IMR-90 (cell line): ENCODE measurements around the gene TMEM82. TPM values are rescaled to one million over a fixed set of nuclear protein-coding genes. Genes with fewer than 3 reads are reported as not detected.

Experiments
- ATAC-seq: fragments of 200-7000 bp; cut with Tn5 transposase; 2 replicates; pipeline ENCODE4 v1.9.1; 2020; ENCODE audit warnings: low read depth, mild to moderate bottlenecking, moderate library complexity
- BruUV-seq: library from RNA; stranded (reverse); fragments of 400-500 nt; replicated peaks from 2 replicates; lab custom pipeline; 2021; lab: Mats Ljungman, UMichigan
- CTCF ChIA-PET: fragments of 300-600 bp; formaldehyde crosslinking; extraction: SDS; loops from one replicate; lab custom pipeline; 2021; ENCODE audit warnings: antibody characterized with exemption; lab: Yijun Ruan, JAX
- POLR2A ChIA-PET: fragments of 300-600 bp; sonication (Branson Sonifier 250); formaldehyde crosslinking; loops from one replicate; lab custom pipeline; 2022; ENCODE audit warnings: antibody characterized with exemption; ENCODE audit not compliant: unreplicated experiment; lab: Charles Lee
- DNase-seq: peaks from one replicate; pipeline ENCODE4 v3.0.0; 2013
- H2AFZ ChIP-seq: replicated peaks from 2 replicates; pipeline ENCODE3; 2013; ENCODE audit warnings: low read length, mild to moderate bottlenecking; ENCODE audit not compliant: poor library complexity
- H2AK5ac ChIP-seq: 2 replicates; pipeline ENCODE4 v1.6.1; 2013; ENCODE audit warnings: low read depth, low read length, inconsistent platforms
- H2AK9ac ChIP-seq: replicated peaks from 2 replicates; pipeline ENCODE3; 2013; ENCODE audit warnings: mild to moderate bottlenecking, low read depth, low read length, moderate library complexity; ENCODE audit not compliant: poor library complexity
- H2BK120ac ChIP-seq: 2 replicates; pipeline ENCODE4 v1.6.1; 2013; ENCODE audit warnings: low read depth, low read length, inconsistent platforms
- H2BK15ac ChIP-seq: 3 replicates; pipeline ENCODE4 v1.6.1; 2013; ENCODE audit warnings: low read depth, low read length, inconsistent platforms
- H2BK20ac ChIP-seq: 2 replicates; pipeline ENCODE4 v1.6.1; 2013; ENCODE audit warnings: low read depth, mild to moderate bottlenecking, inconsistent platforms, low read length, moderate library complexity
- H2BK5ac ChIP-seq: 2 replicates; pipeline ENCODE4 v1.6.1; 2013; ENCODE audit warnings: mild to moderate bottlenecking, low read depth, low read length, inconsistent platforms; ENCODE audit not compliant: poor library complexity, severe bottlenecking
- H3K14ac ChIP-seq: replicated peaks from 2 replicates; pipeline ENCODE4 v1.6.1; 2013; ENCODE audit warnings: low read depth, low read length, inconsistent platforms
- H3K18ac ChIP-seq: 2 replicates; pipeline ENCODE4 v1.6.1; 2013; ENCODE audit warnings: low read depth, low read length, control low read depth
- H3K23ac ChIP-seq: 2 replicates; pipeline ENCODE4 v1.6.1; 2013; ENCODE audit warnings: low read depth, low read length, inconsistent platforms
- H3K27ac ChIP-seq: 2 replicates; pipeline ENCODE4 v1.5.1; 2013; ENCODE audit warnings: mild to moderate bottlenecking, control low read depth, low read length; ENCODE audit not compliant: insufficient read depth
- H3K27me3 ChIP-seq: 2 replicates; pipeline ENCODE4 v1.6.1; 2013; ENCODE audit warnings: low read length; ENCODE audit not compliant: control insufficient read depth, insufficient read depth
- H3K36me3 ChIP-seq: 2 replicates; pipeline ENCODE4 v1.6.1; 2013; ENCODE audit warnings: low read length, mixed read lengths; ENCODE audit not compliant: control insufficient read depth, insufficient read depth
- H3K4ac ChIP-seq: 2 replicates; pipeline ENCODE4 v1.6.1; 2013; ENCODE audit warnings: low read depth, low read length, inconsistent platforms
- H3K4me1 ChIP-seq: 2 replicates; pipeline ENCODE4 v1.6.1; 2013; ENCODE audit warnings: low read length, mixed read lengths; ENCODE audit not compliant: control insufficient read depth, insufficient read depth
- H3K4me2 ChIP-seq: 2 replicates; pipeline ENCODE4 v1.6.1; 2013; ENCODE audit warnings: low read depth, mild to moderate bottlenecking, control low read depth, low read length, moderate library complexity
- H3K4me3 ChIP-seq: 2 replicates; pipeline ENCODE4 v1.5.1; 2013; ENCODE audit warnings: low read depth, mild to moderate bottlenecking, control low read depth, low read length, moderate library complexity; ENCODE audit not compliant: insufficient read depth
- H3K56ac ChIP-seq: 2 replicates; pipeline ENCODE4 v1.6.1; 2013; ENCODE audit warnings: low read length, inconsistent platforms; ENCODE audit not compliant: insufficient read depth; ENCODE audit errors: extremely low read depth
- H3K79me1 ChIP-seq, 2 experiments: 2 replicates each; pipeline ENCODE4 v1.6.1; 2013; ENCODE audit warnings: low read length in 2 of 2, inconsistent platforms in 1 of 2, low read depth in 1 of 2
- H3K9ac ChIP-seq: 2 replicates; pipeline ENCODE4 v1.6.1; 2013; ENCODE audit warnings: low read depth, low read length, control low read depth
- H3K9me1 ChIP-seq: 2 replicates; pipeline ENCODE4 v1.6.1; 2013; ENCODE audit warnings: low read length, inconsistent platforms; ENCODE audit not compliant: insufficient read depth
- H3K9me3 ChIP-seq: 2 replicates; pipeline ENCODE4 v1.6.1; 2013; ENCODE audit warnings: low read length; ENCODE audit not compliant: control insufficient read depth, insufficient read depth
- H4K20me1 ChIP-seq: 2 replicates; pipeline ENCODE4 v1.6.1; 2013; ENCODE audit warnings: low read length, inconsistent platforms; ENCODE audit not compliant: insufficient read depth
- H4K5ac ChIP-seq: 2 replicates; pipeline ENCODE4 v1.6.1; 2013; ENCODE audit warnings: mild to moderate bottlenecking, low read depth, low read length, control low read depth
- H4K8ac ChIP-seq, 2 experiments: 2 replicates each; pipeline ENCODE4 v1.6.1; 2013; ENCODE audit warnings: low read depth in 2 of 2, low read length in 2 of 2, control low read depth in 1 of 2, inconsistent platforms in 1 of 2
- H4K91ac ChIP-seq: 2 replicates; pipeline ENCODE4 v1.6.1; 2013; ENCODE audit warnings: low read depth, low read length, inconsistent platforms; ENCODE audit not compliant: insufficient read depth
- BHLHE40 ChIP-seq: fragments of 150-350 bp; IDR thresholded peaks from 2 replicates; pipeline ENCODE4 v1.6.1; 2016; ENCODE audit warnings: mild to moderate bottlenecking, low read depth, low read length
- CEBPB ChIP-seq: IDR thresholded peaks from 2 replicates; pipeline ENCODE4 v1.6.1; 2012; ENCODE audit warnings: low read depth, low read length, improper control_type of control experiment
- CHD1 ChIP-seq: IDR thresholded peaks from 2 replicates; pipeline ENCODE4 v1.6.1; 2012; ENCODE audit warnings: low read depth, low read length, improper control_type of control experiment
- FOS ChIP-seq: fragments of 150-350 bp; IDR thresholded peaks from 2 replicates; pipeline ENCODE4 v1.6.1; 2016; ENCODE audit warnings: low read depth, low read length
- MXI1 ChIP-seq: IDR thresholded peaks from 2 replicates; pipeline ENCODE4 v1.6.1; 2012; ENCODE audit warnings: low read depth, mild to moderate bottlenecking, low read length, moderate library complexity, borderline replicate concordance
- RCOR1 ChIP-seq: IDR thresholded peaks from 2 replicates; pipeline ENCODE4 v1.6.1; 2012; ENCODE audit warnings: mild to moderate bottlenecking, low read length, improper control_type of control experiment; ENCODE audit not compliant: insufficient replicate concordance
- SMC3 ChIP-seq: fragments of 150-350 bp; IDR thresholded peaks from 2 replicates; pipeline ENCODE4 v1.6.1; 2016; ENCODE audit warnings: low read depth, mild to moderate bottlenecking, antibody characterized with exemption, low read length, moderate library complexity
- WGBS, 2 experiments: methylation state at CpG; one replicate each; pipeline versions ENCODE4 v1.1.5 to v1.1.7; 2013; ENCODE audit warnings: missing lambda C conversion rate in 2 of 2; ENCODE audit not compliant: insufficient read length in 1 of 2; ENCODE audit errors: extremely low coverage in 2 of 2; 5-methylcytosine and 5-hydroxymethylcytosine counted together
- dilution Hi-C: fragments of 300-500 bp; cut with HindIII; formaldehyde crosslinking; loops from one replicate; pipeline ENCODE4 v1.14.3; 2018; ENCODE audit warnings: low sequenced_read_pairs; ENCODE audit not compliant: unreplicated experiment
- in situ Hi-C: fragments of 300-500 bp; cut with MboI; formaldehyde crosslinking; loops from 3 replicates; pipeline ENCODE4 v1.14.3; 2019; ENCODE audit warnings: low sequenced_read_pairs, inconsistent platforms, mixed read lengths
- intact Hi-C: fragments of 100-400 bp; cut with micrococcal nuclease; formaldehyde crosslinking; loops from 2 replicates; pipeline ENCODE4 v1.10.0; 2022
- polyA plus RNA-seq, 3 experiments: library from polyadenylated mRNA; depleted of rRNA; stranded (reverse); fragments of >200 nt; gene quantifications; 2 replicates each; pipeline ENCODE4 v1.2.3, GENCODE V29; 2012; ENCODE audit warnings: low replicate concordance in 1 of 3
- total RNA-seq: library from RNA; depleted of rRNA; stranded (reverse); fragments of >200 nt; gene quantifications from 2 replicates; pipeline ENCODE4 v1.2.3, GENCODE V29; 2012
- TF ChIP-seq, protein P1 (sequence below): conservative IDR thresholded peaks from 2 replicates; pipeline ENCODE4 v1.5.1; 2012; ENCODE audit warnings: mild to moderate bottlenecking, low read depth, low read length, improper control_type of control experiment
- TF ChIP-seq, protein P2 (sequence below): fragments of 150-350 bp; IDR thresholded peaks from 2 replicates; pipeline ENCODE4 v1.6.1; 2017; ENCODE audit warnings: mild to moderate bottlenecking, antibody characterized with exemption, low read length, low read depth

Gene TMEM82
- total and polyA plus RNA-seq, 2 of the 4 experiments (the other 2 are of a cell fraction), result not detected

DNA sequence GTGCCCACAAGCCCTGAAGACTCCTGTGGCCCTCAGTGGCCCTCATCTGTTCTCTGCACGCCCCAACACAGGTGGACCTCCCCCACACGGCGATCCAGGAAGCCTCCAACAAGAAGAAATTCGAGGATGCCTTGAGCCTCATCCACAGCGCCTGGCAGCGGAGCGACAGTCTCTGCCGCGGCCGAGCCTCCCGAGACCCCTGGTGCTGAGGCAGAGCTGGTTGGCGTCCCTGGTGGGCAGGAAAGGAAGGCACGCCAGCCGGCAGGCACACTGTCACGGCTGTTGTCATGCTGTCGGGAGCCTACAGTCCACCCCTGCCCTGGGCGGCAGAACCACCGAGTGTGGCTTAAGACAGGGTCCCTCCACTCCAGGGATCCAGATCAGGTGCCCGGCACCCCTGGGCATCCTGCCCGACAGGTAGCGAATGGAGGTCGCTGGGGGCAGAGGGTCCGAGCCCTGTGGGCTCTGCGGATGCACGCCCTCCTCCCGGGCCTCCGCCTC lies 8.5 kb upstream of the TMEM82 start:
- Histone ChIP-seq H3K27me3 (no peaks in the 10 kb centered on the region), H3K56ac (no peak overlapping the region), H2AK5ac (no peak overlapping the region), H3K4me1 (no peaks in the 10 kb centered on the region), H2BK15ac (no peak overlapping the region), H4K91ac (no peak overlapping the region), H3K36me3 (peaks cover 58% of the 10 kb centered on the region), H4K20me1 (no peaks in the 10 kb centered on the region; the same call in 1 of the 2 replicates), H2BK120ac (no peak overlapping the region), H4K8ac (no peak overlapping the region), H3K18ac (no peak overlapping the region), H3K4ac (no peak overlapping the region), H3K9ac (no peak overlapping the region), H3K4me2 (no peak overlapping the region), H3K79me1 (no peaks in the 10 kb centered on the region; a peak in 2 of 4 replicates), H2AK9ac (no peak overlapping the region), H4K5ac (no peak overlapping the region), H3K14ac (no peak overlapping the region), H3K27ac (no peak overlapping the region), H3K9me1 (no peaks in the 10 kb centered on the region), H3K23ac (no peak overlapping the region), H2BK20ac (no peak overlapping the region), H2AFZ (no peak overlapping the region), H2BK5ac (no peak overlapping the region), H3K9me3 (no peaks in the 10 kb centered on the region), H3K4me3 (no peak overlapping the region)
- no TSS peak for BruUV-seq
- CTCF ChIA-PET, result no interaction called here
- TF ChIP-seq, protein P1, sequence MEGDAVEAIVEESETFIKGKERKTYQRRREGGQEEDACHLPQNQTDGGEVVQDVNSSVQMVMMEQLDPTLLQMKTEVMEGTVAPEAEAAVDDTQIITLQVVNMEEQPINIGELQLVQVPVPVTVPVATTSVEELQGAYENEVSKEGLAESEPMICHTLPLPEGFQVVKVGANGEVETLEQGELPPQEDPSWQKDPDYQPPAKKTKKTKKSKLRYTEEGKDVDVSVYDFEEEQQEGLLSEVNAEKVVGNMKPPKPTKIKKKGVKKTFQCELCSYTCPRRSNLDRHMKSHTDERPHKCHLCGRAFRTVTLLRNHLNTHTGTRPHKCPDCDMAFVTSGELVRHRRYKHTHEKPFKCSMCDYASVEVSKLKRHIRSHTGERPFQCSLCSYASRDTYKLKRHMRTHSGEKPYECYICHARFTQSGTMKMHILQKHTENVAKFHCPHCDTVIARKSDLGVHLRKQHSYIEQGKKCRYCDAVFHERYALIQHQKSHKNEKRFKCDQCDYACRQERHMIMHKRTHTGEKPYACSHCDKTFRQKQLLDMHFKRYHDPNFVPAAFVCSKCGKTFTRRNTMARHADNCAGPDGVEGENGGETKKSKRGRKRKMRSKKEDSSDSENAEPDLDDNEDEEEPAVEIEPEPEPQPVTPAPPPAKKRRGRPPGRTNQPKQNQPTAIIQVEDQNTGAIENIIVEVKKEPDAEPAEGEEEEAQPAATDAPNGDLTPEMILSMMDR, result no peak
- TF ChIP-seq SMC3 (no peak), MXI1 (no peak), FOS (no peak), CEBPB (no peak), BHLHE40 (no peak), RCOR1 (no peak), CHD1 (no peak)
- TF ChIP-seq, protein P2, sequence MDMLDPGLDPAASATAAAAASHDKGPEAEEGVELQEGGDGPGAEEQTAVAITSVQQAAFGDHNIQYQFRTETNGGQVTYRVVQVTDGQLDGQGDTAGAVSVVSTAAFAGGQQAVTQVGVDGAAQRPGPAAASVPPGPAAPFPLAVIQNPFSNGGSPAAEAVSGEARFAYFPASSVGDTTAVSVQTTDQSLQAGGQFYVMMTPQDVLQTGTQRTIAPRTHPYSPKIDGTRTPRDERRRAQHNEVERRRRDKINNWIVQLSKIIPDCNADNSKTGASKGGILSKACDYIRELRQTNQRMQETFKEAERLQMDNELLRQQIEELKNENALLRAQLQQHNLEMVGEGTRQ, result no peak
- POLR2A ChIA-PET, result no interaction called here
- WGBS, 2 experiments, result 94% methylated on average over 23 of the region's 27 CpGs; no CpG with 5 or more reads in 1 of the 2 experiments
- ATAC-seq (no peak), DNase-seq (no peak)
- intact Hi-C loops, result no loop called here
- in situ Hi-C loops, result no loop called here
- dilution Hi-C loops, result no loop called here
